Body of pancreas (tissue), 4 donors: Measurements from ENCODE around the gene KIAA1217. TPM values are rescaled to one million over a fixed set of nuclear protein-coding genes. Genes with fewer than 3 reads are reported as not detected.

Experiments used
- ATAC-seq: fragments of 150-250 bp; one replicate; pipeline ENCODE4 v1.9.1; 2016
- DNase-seq, 4 donors: peaks; one replicate each; pipeline ENCODE4 v3.0.0-alpha.2; 2019
- H3K27ac ChIP-seq, 4 donors: fragments of 200-600 bp; sonication (generic); 1 replicate in 3 of 4; 2 replicates in 1 of 4; pipeline versions ENCODE4 v1.5.1 to v1.6.1; 2016 to 2019; ENCODE audit warnings: mild to moderate bottlenecking in 1 of 4, mixed read lengths in 1 of 4, moderate library complexity in 1 of 4
- H3K27me3 ChIP-seq, 2 donors: fragments of 200-600 bp; sonication (generic); one replicate each; pipeline ENCODE4 v1.6.0; 2016; ENCODE audit warnings: mild to moderate bottlenecking in 1 of 2
- H3K36me3 ChIP-seq, 2 donors: fragments of 200-600 bp; sonication (generic); replicated peaks in 1 of 2; 2 replicates each; pipeline ENCODE4 v1.5.1; 2016; ENCODE audit warnings: low read depth in 2 of 2; ENCODE audit not compliant: insufficient read depth in 1 of 2
- H3K4me1 ChIP-seq: fragments of 200-600 bp; sonication (generic); one replicate; pipeline ENCODE4 v1.6.0; 2016
- H3K4me3 ChIP-seq, 2 donors: fragments of 200-600 bp; sonication (generic); 1 replicate in 1 of 2; 2 replicates in 1 of 2; pipeline ENCODE4 v1.5.1; 2016 to 2019
- H3K9me3 ChIP-seq, 3 donors: fragments of 200-600 bp; sonication (generic); 1 replicate in 2 of 3; 2 replicates in 1 of 3; pipeline ENCODE4 v1.5.1; 2016
- CTCF ChIP-seq, 7 experiments: fragments of 450-650 bp in 4 of 7; fragments of 200-600 bp in 3 of 7; sonication (generic) in 3 of 7; IDR thresholded peaks; one replicate each; pipeline ENCODE4 v1.5.1; 2016 to 2019; ENCODE audit warnings: antibody characterized with exemption in 7 of 7
- POLR2A ChIP-seq, 3 donors: fragments of 450-650 bp; IDR thresholded peaks; one replicate each; pipeline ENCODE4 v1.6.1; 2016; ENCODE audit warnings: antibody characterized with exemption in 3 of 3, mild to moderate bottlenecking in 2 of 3
- WGBS, 2 donors: methylation state at CpG; one replicate each; pipeline ENCODE4 v1.1.5; 2017; 5-methylcytosine and 5-hydroxymethylcytosine counted together
- intact Hi-C: fragments of 100-400 bp; cut with DNase I; formaldehyde crosslinking; loops from one replicate; pipeline ENCODE4 v1.15.1; 2023
- total RNA-seq, 2 donors: library from RNA; depleted of rRNA; stranded (reverse); fragments of >200 nt; gene quantifications; one replicate each; pipeline ENCODE4 v1.1.0, GENCODE V29; 2016

Gene KIAA1217
- total RNA-seq, 2 donors from 2014 or later, result 25.9 to 36.9 TPM

GRCh38 chr10:24416248-24416647, 207.3 kb downstream of the KIAA1217 start:
- DNase-seq (no peak), ATAC-seq (no peak)
- Histone ChIP-seq H3K4me1 (peaks cover 19% of the 10 kb centered on the region), H3K27me3 (no peaks in the 10 kb centered on the region), H3K4me3 (no peak overlapping the region), H3K36me3 (no peaks in the 10 kb centered on the region), H3K27ac (no peak overlapping the region), H3K9me3 (no peaks in the 10 kb centered on the region)
- WGBS, 2 donors, result 71 to 87% methylated on average over 4 of the region's 4 CpGs
- TF ChIP-seq POLR2A (IDR thresholded peaks at IDR 0.05) (no peak), CTCF (IDR thresholded peaks at IDR 0.05) (no peak)
- intact Hi-C loops, result no loop called here

GRCh38 chr10:24417053-24417452, 208.1 kb downstream of the KIAA1217 start:
- Histone ChIP-seq H3K27me3 (no peaks in the 10 kb centered on the region), H3K4me3 (no peak overlapping the region), H3K4me1 (peaks cover 19% of the 10 kb centered on the region), H3K27ac (no peak overlapping the region), H3K9me3 (no peaks in the 10 kb centered on the region), H3K36me3 (no peaks in the 10 kb centered on the region)
- TF ChIP-seq CTCF (IDR thresholded peaks at IDR 0.05) (no peak), POLR2A (IDR thresholded peaks at IDR 0.05) (no peak)
- ATAC-seq (no peak), DNase-seq (no peak)
- intact Hi-C loops, result no loop called here
- WGBS, 2 donors, result 85% methylated on average over 6 to 7 of the region's 7 CpGs

- no peak overlapping the region for H3K4me3 ChIP-seq
- DNase-seq, result no peak
- H3K9me3 ChIP-seq, result no peaks in the 10 kb centered on the region
- ATAC-seq, result no peak
- WGBS, 2 donors, result 92 to 94% methylated on average over 4 of the region's 4 CpGs
- no peak overlapping the region for H3K27ac ChIP-seq
- TF ChIP-seq CTCF (IDR thresholded peaks at IDR 0.05), result peak in 6 of 7 experiments; percentile 10 to 39 (median 19)
- TF ChIP-seq POLR2A (IDR thresholded peaks at IDR 0.05), result no peak
- no peaks in the 10 kb centered on the region for H3K36me3 ChIP-seq
- no peaks in the 10 kb centered on the region for H3K27me3 ChIP-seq
- intact Hi-C loops, result no loop called here
- H3K4me1 ChIP-seq, result peaks cover 12% of the 10 kb centered on the region
These were observed 209.6 kb downstream of the KIAA1217 start for GRCh38 chr10:24418532-24418931.

GRCh38 chr10:24419066-24419465, 210.1 kb downstream of the KIAA1217 start:
- no peak overlapping the region for H3K27ac ChIP-seq
- TF ChIP-seq POLR2A (IDR thresholded peaks at IDR 0.05) (no peak), CTCF (IDR thresholded peaks at IDR 0.05) (no peak)
- intact Hi-C loops, result no loop called here
- H3K9me3 ChIP-seq, result no peaks in the 10 kb centered on the region
- no peaks in the 10 kb centered on the region for H3K27me3 ChIP-seq
- no peak for DNase-seq
- WGBS, 2 donors, result 67 to 87% methylated on average over 3 of the region's 3 CpGs
- H3K36me3 ChIP-seq, result no peaks in the 10 kb centered on the region
- no peak overlapping the region for H3K4me3 ChIP-seq
- no peak for ATAC-seq
- peaks cover 9% of the 10 kb centered on the region for H3K4me1 ChIP-seq

- no peak overlapping the region for H3K27ac ChIP-seq
- H3K4me3 ChIP-seq, result no peak overlapping the region
- ATAC-seq, result no peak
- no peak for DNase-seq
- 87 to 96% methylated on average over 1 of the region's 1 CpG for WGBS, 2 donors
- H3K9me3 ChIP-seq, result no peaks in the 10 kb centered on the region
- H3K36me3 ChIP-seq, result no peaks in the 10 kb centered on the region
- intact Hi-C loops, result no loop called here
- no peaks in the 10 kb centered on the region for H3K27me3 ChIP-seq
- no peaks in the 10 kb centered on the region for H3K4me1 ChIP-seq
- TF ChIP-seq POLR2A (IDR thresholded peaks at IDR 0.05), result no peak
- no peak for TF ChIP-seq CTCF (IDR thresholded peaks at IDR 0.05)
These were observed 216.2 kb downstream of the KIAA1217 start for GRCh38 chr10:24425151-24425550.
